SK-N-SH (cell line): ENCODE measurements around the gene RABEPK. TPM values are rescaled to one million over a fixed set of nuclear protein-coding genes. Genes with fewer than 3 reads are reported as not detected.

ENCODE experiments used
- CTCF ChIA-PET: fragments of 300-600, 350-600 bp; formaldehyde crosslinking; extraction: SDS; loops from one replicate; lab custom pipeline; 2021; lab: Yijun Ruan, JAX
- POLR2A ChIA-PET: fragments of 350-600 bp; sonication (Branson Sonifier 250); formaldehyde crosslinking; extraction: SDS; loops from one replicate; lab custom pipeline; 2020; ENCODE audit warnings: antibody characterized with exemption, inconsistent platforms; lab: Yijun Ruan, JAX
- DNase-seq: peaks from one replicate; pipeline ENCODE4 v3.0.0; 2012
- H2AFZ ChIP-seq: fragments of 200-600 bp; sonication (generic); 2 replicates; pipeline ENCODE4 v1.8.1; 2016; ENCODE audit warnings: antibody characterized with exemption, mild to moderate bottlenecking, low read depth
- H3F3A ChIP-seq: fragments of 200-600 bp; sonication (generic); replicated peaks from 2 replicates; pipeline ENCODE3; 2016; ENCODE audit warnings: antibody characterized with exemption, mild to moderate bottlenecking; ENCODE audit not compliant: insufficient read depth
- H3K27ac ChIP-seq, 2 experiments: fragments of 200-500 bp in 1 of 2; fragments of 200-600 bp in 1 of 2; sonication (Bioruptor generic) in 1 of 2; sonication (generic), shearing (Covaris generic) in 1 of 2; 2 replicates each; pipeline versions ENCODE4 v1.5.1 to v1.6.1; 2014 to 2016; ENCODE audit warnings: low read depth in 2 of 2, inconsistent platforms in 1 of 2, low read length in 1 of 2, mild to moderate bottlenecking in 1 of 2, mixed read lengths in 1 of 2
- H3K27me3 ChIP-seq: fragments of 200-600 bp; sonication (generic), shearing (Covaris generic); 2 replicates; pipeline ENCODE4 v1.6.1; 2016; ENCODE audit warnings: mixed run types; ENCODE audit not compliant: insufficient read depth
- H3K36me3 ChIP-seq, 2 experiments: fragments of 200-500 bp in 1 of 2; fragments of 200-600 bp in 1 of 2; sonication (Bioruptor generic) in 1 of 2; sonication (generic) in 1 of 2; replicated peaks in 1 of 2; 2 replicates each; pipeline versions ENCODE3 to v1.5.1; 2014 to 2016; ENCODE audit warnings: low read length in 1 of 2, mild to moderate bottlenecking in 1 of 2; ENCODE audit not compliant: insufficient read depth in 2 of 2, control insufficient read depth in 1 of 2
- H3K4me1 ChIP-seq, 2 experiments: fragments of 200-500 bp in 1 of 2; fragments of 200-600 bp in 1 of 2; sonication (Bioruptor generic) in 1 of 2; sonication (generic), shearing (Covaris generic) in 1 of 2; 2 replicates each; pipeline versions ENCODE4 v1.5.1 to v1.6.1; 2014 to 2016; ENCODE audit warnings: low read depth in 1 of 2, low read length in 1 of 2, mixed run types in 1 of 2; ENCODE audit not compliant: insufficient read depth in 2 of 2, control insufficient read depth in 1 of 2
- H3K4me2 ChIP-seq: fragments of 200-600 bp; sonication (generic), shearing (Covaris generic); 2 replicates; pipeline ENCODE4 v1.6.1; 2017; ENCODE audit warnings: mixed run types
- H3K4me3 ChIP-seq, 2 experiments: fragments of 200-500 bp in 1 of 2; fragments of 200-600 bp in 1 of 2; sonication (Bioruptor generic) in 1 of 2; sonication (generic), shearing (Covaris generic) in 1 of 2; 2 replicates each; pipeline versions ENCODE4 v1.5.1 to v1.8.1; 2014 to 2016; ENCODE audit warnings: low read depth in 2 of 2, inconsistent platforms in 1 of 2, low read length in 1 of 2, mild to moderate bottlenecking in 1 of 2, mixed read lengths in 1 of 2, moderate library complexity in 1 of 2
- H3K79me2 ChIP-seq: fragments of 200-600 bp; sonication (generic); 2 replicates; pipeline ENCODE4 v1.8.1; 2017; ENCODE audit warnings: mild to moderate bottlenecking; ENCODE audit not compliant: insufficient read depth
- H3K9ac ChIP-seq: fragments of 200-600 bp; sonication (generic); 2 replicates; pipeline ENCODE4 v1.6.1; 2017; ENCODE audit warnings: mixed run types
- H3K9me2 ChIP-seq: fragments of 200-600 bp; sonication (generic); 2 replicates; pipeline ENCODE4 v1.6.1; 2017; ENCODE audit warnings: mixed run types
- H3K9me3 ChIP-seq: fragments of 200-600 bp; sonication (generic); 2 replicates; pipeline ENCODE4 v1.6.1; 2017; ENCODE audit warnings: mixed run types, mild to moderate bottlenecking, moderate library complexity
- H4K20me1 ChIP-seq: fragments of 200-600 bp; sonication (generic); 2 replicates; pipeline ENCODE4 v1.6.1; 2017; ENCODE audit warnings: mild to moderate bottlenecking, mixed run types; ENCODE audit not compliant: insufficient read depth
- CHD2 ChIP-seq: fragments of 150-350 bp; IDR thresholded peaks from 2 replicates; pipeline ENCODE4 v1.6.1; 2018; ENCODE audit warnings: low read length; ENCODE audit not compliant: partially characterized antibody
- NRF1 ChIP-seq: IDR thresholded peaks from 2 replicates; pipeline ENCODE4 v1.6.1; 2012; ENCODE audit warnings: low read depth, mild to moderate bottlenecking, low read length
- POLR2AphosphoS5 ChIP-seq: IDR thresholded peaks from 2 replicates; pipeline ENCODE4 v1.6.1; 2012; ENCODE audit warnings: low read depth, low read length
- RCOR1 ChIP-seq: fragments of 150-350 bp; IDR thresholded peaks from 2 replicates; pipeline ENCODE4 v1.6.1; 2017; ENCODE audit warnings: antibody characterized with exemption, low read length
- RXRA ChIP-seq: IDR thresholded peaks from 2 replicates; pipeline ENCODE4 v1.4.0; 2012; ENCODE audit warnings: low read depth, mild to moderate bottlenecking, borderline replicate concordance
- SIN3A ChIP-seq: IDR thresholded peaks from 2 replicates; pipeline ENCODE4 v1.6.1; 2012; ENCODE audit warnings: low read depth, mild to moderate bottlenecking, low read length, moderate library complexity, borderline replicate concordance
- WGBS: methylation state at CpG from one replicate; pipeline ENCODE4 v1.1.6; 2017; ENCODE audit warnings: low lambda C conversion rate; 5-methylcytosine and 5-hydroxymethylcytosine counted together
- polyA plus RNA-seq, 3 experiments: library from polyadenylated mRNA; depleted of rRNA; stranded (reverse); fragments of >200 nt; gene quantifications; 2 replicates each; pipeline ENCODE4 v1.2.3, GENCODE V29; 2012
- small RNA-seq, 7 experiments: library from RNA; depleted of rRNA; stranded (forward); fragments of <200 nt; gene quantifications; one replicate each; pipeline ENCODE3, GENCODE V24; 2012
- TF ChIP-seq, protein P1 (sequence below): IDR thresholded peaks from 2 replicates; pipeline ENCODE4 v1.6.1; 2012; ENCODE audit warnings: mild to moderate bottlenecking, low read depth, low read length, moderate library complexity
- TF ChIP-seq, protein P2 (sequence below): fragments of 200-600 bp; sonication (generic); IDR thresholded peaks from 2 replicates; pipeline ENCODE4 v1.6.1; 2017; ENCODE audit warnings: antibody characterized with exemption, mild to moderate bottlenecking, moderate library complexity

Gene RABEPK
- polyA plus RNA-seq, 1 of the 3 experiments (the other 2 are of a cell fraction) = 55.1 TPM

DNA sequence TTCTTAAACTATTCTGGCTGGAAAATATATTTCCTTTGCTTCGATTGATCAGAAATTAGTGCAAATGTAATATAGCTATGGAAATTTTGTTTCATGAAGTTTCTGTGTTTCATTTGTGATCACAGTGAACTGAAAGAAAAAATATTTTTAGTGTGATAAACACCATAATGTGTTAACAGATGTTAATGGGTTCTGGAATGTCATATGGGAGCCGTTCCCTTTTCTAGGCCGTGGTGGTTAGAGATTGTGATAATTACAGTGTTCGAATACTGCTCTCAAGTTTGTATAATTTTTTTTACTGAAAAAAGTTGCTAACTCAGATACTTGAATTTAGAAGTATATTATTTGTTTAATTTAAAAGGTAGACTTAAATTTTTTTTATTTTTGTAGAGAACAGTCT, 80.6 kb downstream of the RABEPK start:
- peaks cover 96% of the 10 kb centered on the region for H3K79me2 ChIP-seq
- CTCF ChIA-PET = interaction anchor here (0.7 kb wide), 1 partner anchor 20 kb away, joined by 3 read pairs; the partner anchor contains the start of gene GAPVD1
- POLR2A ChIA-PET = no interaction called here

More for the DNA sequence above, 80.6 kb downstream of the RABEPK start:
- H3K4me3 ChIP-seq = no peak overlapping the region
- DNase-seq = no peak
- TF ChIP-seq POLR2AphosphoS5 = no peak
- TF ChIP-seq, protein P1, sequence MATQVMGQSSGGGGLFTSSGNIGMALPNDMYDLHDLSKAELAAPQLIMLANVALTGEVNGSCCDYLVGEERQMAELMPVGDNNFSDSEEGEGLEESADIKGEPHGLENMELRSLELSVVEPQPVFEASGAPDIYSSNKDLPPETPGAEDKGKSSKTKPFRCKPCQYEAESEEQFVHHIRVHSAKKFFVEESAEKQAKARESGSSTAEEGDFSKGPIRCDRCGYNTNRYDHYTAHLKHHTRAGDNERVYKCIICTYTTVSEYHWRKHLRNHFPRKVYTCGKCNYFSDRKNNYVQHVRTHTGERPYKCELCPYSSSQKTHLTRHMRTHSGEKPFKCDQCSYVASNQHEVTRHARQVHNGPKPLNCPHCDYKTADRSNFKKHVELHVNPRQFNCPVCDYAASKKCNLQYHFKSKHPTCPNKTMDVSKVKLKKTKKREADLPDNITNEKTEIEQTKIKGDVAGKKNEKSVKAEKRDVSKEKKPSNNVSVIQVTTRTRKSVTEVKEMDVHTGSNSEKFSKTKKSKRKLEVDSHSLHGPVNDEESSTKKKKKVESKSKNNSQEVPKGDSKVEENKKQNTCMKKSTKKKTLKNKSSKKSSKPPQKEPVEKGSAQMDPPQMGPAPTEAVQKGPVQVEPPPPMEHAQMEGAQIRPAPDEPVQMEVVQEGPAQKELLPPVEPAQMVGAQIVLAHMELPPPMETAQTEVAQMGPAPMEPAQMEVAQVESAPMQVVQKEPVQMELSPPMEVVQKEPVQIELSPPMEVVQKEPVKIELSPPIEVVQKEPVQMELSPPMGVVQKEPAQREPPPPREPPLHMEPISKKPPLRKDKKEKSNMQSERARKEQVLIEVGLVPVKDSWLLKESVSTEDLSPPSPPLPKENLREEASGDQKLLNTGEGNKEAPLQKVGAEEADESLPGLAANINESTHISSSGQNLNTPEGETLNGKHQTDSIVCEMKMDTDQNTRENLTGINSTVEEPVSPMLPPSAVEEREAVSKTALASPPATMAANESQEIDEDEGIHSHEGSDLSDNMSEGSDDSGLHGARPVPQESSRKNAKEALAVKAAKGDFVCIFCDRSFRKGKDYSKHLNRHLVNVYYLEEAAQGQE = no peak
- no peak for TF ChIP-seq CHD2
- no peak for TF ChIP-seq SIN3A
- TF ChIP-seq, protein P2, sequence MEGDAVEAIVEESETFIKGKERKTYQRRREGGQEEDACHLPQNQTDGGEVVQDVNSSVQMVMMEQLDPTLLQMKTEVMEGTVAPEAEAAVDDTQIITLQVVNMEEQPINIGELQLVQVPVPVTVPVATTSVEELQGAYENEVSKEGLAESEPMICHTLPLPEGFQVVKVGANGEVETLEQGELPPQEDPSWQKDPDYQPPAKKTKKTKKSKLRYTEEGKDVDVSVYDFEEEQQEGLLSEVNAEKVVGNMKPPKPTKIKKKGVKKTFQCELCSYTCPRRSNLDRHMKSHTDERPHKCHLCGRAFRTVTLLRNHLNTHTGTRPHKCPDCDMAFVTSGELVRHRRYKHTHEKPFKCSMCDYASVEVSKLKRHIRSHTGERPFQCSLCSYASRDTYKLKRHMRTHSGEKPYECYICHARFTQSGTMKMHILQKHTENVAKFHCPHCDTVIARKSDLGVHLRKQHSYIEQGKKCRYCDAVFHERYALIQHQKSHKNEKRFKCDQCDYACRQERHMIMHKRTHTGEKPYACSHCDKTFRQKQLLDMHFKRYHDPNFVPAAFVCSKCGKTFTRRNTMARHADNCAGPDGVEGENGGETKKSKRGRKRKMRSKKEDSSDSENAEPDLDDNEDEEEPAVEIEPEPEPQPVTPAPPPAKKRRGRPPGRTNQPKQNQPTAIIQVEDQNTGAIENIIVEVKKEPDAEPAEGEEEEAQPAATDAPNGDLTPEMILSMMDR = no peak
- no peak for TF ChIP-seq NRF1
- no peak for TF ChIP-seq RCOR1
- TF ChIP-seq RXRA = no peak
- 92% methylated on average over 4 of the region's 4 CpGs for WGBS
- H3K36me3 ChIP-seq = no peaks in the 10 kb centered on the region
- no peaks in the 10 kb centered on the region for H3K9me3 ChIP-seq
- no peaks in the 10 kb centered on the region for H3K9me2 ChIP-seq
- no peaks in the 10 kb centered on the region for H3K4me1 ChIP-seq
- no peak overlapping the region for H2AFZ ChIP-seq
- no peak overlapping the region for H3K27ac ChIP-seq
- no peaks in the 10 kb centered on the region for H3F3A ChIP-seq
- no peak overlapping the region for H3K4me2 ChIP-seq
- H3K27me3 ChIP-seq = no peaks in the 10 kb centered on the region
- peaks cover 28% of the 10 kb centered on the region for H4K20me1 ChIP-seq
- H3K9ac ChIP-seq = no peak overlapping the region

Small RNA genes within 50 kb of the gene (small RNA-seq; reads per million reads assigned to genes)
- 0 to 3.1 (median 0) reads per million in 7 experiments for gene AL354710.1

Other genes starting within 250 kb of the RABEPK start
- gene SCAI, start 57.0 kb upstream of the RABEPK start, polyA plus RNA-seq (2012; rRNA removed) = 0.85 and 1.2 TPM in 2 replicates
- 14.8 and 16.3 TPM in 2 replicates for gene PPP6C, start 10.7 kb upstream of the RABEPK start, polyA plus RNA-seq (2012; rRNA removed)
- 226 and 239 TPM in 2 replicates for gene HSPA5, start 40.8 kb downstream of the RABEPK start, polyA plus RNA-seq (2012; rRNA removed)
- gene GAPVD1, start 61.3 kb downstream of the RABEPK start, polyA plus RNA-seq (2012; rRNA removed) = 10.5 and 10.7 TPM in 2 replicates